GM12874 (cell line): Measurements from ENCODE around the gene GPATCH1.

Experiments
- TF ChIP-seq, protein P1 (sequence below): IDR thresholded peaks from 2 replicates; pipeline ENCODE4 v1.5.1; 2011; ENCODE audit warnings: low read depth, mild to moderate bottlenecking, control low read depth, low read length, moderate library complexity; ENCODE audit not compliant: insufficient read depth

The GPATCH1 gene

DNA sequence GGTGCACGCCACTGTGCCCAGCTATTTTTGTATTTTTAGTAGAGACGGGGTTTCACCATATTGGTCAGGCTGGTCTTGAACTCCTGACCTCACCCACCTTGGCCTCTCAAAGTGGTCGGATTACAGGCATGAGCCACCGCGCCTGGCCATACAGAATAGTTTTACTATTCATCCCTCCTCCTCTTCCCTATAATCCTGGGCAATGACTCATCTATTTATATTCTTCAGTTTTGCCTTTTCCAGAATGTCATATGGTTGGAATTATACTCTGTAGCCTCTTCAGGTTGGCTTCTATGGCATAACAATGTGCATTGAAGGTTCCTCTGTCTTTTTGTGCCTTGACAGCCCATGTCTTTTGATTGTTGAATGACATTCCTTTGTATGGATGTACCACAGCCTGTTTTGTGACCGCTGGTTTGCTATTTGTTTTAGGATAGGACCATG is 91.0 kb downstream of the GPATCH1 start:
- TF ChIP-seq, protein P1, sequence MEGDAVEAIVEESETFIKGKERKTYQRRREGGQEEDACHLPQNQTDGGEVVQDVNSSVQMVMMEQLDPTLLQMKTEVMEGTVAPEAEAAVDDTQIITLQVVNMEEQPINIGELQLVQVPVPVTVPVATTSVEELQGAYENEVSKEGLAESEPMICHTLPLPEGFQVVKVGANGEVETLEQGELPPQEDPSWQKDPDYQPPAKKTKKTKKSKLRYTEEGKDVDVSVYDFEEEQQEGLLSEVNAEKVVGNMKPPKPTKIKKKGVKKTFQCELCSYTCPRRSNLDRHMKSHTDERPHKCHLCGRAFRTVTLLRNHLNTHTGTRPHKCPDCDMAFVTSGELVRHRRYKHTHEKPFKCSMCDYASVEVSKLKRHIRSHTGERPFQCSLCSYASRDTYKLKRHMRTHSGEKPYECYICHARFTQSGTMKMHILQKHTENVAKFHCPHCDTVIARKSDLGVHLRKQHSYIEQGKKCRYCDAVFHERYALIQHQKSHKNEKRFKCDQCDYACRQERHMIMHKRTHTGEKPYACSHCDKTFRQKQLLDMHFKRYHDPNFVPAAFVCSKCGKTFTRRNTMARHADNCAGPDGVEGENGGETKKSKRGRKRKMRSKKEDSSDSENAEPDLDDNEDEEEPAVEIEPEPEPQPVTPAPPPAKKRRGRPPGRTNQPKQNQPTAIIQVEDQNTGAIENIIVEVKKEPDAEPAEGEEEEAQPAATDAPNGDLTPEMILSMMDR: no peak

DNA sequence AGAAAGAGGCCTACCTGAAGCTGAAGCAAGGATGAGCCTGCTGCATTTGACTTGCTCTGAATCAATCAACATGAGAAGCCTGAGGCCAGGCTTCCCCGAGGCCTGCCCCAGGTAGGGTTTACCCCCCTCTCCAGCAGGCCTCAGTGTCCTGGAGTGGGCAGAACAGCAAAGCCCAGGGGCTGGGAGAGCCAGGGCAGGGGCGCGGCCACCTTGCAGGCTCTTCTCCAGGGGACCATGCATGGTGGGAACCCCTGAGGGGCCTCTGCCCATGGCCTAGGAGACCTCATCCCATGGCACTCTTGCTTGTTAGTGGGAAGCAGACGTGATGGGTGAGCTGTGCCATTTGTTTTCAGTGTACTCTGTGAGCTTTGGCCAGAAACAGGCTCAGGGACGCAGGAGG is 93.2 kb downstream of the GPATCH1 start:
- TF ChIP-seq, protein P1: no peak

DNA sequence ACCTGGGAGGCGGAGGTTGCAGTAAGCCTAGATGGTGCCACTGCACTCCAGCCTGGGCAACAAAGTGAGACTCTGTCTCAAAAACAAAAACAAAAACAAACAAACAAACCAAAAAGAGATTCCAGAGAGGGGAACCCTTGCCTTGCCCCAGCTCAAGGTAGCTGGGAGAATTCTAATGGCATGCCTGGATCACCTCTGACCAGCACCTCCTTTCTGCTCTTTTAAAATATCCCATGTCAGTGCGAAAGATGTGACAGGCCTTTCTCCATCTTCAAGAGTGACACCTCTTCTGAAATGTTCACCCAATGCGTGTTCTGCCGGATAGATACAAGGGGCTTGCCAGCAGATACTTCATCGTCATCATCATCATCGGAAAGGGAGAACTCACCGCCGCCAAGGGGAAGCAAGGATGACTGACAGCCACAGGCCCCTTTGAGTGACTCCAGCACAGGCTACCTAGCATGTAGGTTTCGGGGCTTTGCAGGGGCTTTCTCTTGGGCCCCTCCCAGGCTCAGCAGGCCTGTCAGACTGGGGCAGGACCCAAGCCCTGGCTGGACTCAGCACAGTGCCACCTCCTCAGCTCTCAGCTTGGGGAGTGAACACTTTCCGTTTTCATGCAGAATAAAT is 94.3 kb downstream of the GPATCH1 start:
- TF ChIP-seq, protein P1: no peak

DNA sequence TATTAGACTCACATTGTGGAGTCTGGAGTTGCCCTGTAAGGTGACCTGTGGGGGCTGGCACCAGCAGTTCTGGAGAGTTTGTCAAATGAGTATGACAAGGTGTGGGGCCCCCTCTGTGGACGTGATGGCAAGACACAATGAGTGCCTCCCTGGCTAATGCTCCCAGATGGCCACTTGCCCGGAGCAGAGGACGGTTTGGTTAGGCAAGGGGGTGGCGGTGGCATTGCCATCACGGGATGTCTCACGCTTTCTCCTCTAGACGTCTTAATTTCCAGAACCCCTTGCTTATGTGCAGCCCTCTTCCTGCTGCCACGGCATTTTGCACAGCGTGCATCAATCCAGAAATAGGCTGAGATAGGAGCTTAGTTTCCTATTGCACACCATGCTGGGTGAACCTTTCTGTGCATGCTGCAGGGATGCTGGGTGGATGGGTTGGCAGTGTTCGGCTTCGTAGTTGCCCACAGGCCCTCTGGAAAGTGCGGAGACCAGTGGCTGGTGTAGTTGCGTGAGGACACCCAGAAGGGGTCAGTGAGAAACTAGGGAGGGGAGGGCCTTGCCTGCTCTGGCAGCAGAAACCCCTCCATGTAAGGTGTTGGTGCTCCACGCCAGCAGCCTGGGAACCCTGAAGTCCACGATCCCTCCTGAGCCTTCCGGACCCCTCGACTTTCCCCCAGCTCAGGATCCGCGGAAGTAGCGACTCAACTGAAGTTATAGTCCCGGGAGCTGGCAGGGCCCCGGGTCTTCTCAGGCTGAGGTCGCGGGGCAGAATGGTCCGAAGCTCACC is 95.1 kb downstream of the GPATCH1 start:
- TF ChIP-seq, protein P1: no peak

DNA sequence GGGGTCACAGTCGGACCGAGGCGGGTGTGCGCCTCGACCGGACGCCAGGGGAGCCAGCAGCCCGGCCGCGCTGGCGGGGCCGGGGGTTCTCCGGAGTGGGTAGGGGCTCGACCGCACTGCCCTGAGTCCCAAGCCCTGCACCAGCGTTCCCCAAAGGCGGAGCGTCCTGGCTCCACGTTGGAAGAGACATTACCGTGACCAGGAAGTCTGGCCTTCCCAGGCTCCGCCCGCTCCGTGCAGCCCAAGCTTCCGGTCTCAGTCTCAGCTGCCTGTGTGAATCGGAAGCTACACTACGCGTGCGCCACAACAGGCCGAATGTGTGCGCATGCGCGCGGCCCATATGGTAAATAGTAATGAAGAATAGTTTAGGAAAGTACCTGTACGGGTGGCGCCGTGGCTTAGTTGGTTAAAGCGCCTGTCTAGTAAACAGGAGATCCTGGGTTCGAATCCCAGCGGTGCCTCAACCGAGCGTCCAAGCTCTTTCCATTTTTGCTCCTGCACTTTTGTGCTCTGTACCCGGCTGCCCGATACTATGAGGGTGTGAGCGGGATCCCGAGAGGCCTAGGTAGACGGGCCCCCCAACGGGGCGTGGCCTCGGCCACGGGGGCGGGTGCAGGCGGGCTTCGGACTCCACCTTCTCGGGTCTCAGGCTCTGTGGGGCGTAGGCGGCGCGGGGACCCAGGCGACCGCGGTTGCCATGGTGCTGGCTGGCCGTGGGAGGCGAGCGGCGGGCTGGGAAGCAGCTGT is 95.9 kb downstream of the GPATCH1 start:
- TF ChIP-seq, protein P1: peak; percentile 45

DNA sequence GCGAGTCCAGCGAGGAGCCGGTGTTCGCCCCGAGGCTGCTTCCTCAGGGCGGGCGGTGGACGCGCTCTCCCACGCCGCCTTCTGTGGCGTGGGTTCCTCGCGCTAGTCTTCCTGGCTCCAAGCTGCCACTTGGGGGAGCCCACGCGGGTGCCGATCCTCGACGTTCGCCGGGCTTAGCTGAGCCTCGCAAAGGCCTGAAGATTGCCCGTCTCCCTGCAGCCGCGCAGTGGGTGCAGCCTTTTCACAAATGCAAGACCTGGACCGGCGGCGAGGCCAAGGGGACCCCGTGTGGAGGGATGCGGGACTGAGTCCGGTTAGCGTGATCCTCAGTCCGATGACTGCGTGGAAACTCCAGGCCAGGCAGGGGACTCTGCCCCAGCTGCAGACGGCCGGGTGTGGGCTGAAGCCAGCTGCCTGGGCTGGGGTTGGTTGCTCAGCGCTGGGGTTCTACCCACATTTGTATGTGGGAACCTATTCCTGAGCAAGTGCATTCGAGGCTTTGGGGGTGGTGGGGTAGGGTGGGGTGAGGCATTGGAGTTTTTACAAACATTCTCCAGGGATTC is 96.5 kb downstream of the GPATCH1 start:
- TF ChIP-seq, protein P1: peak; percentile 40
